H9 (cell line): ENCODE data around the gene SF3A1. TPM values are rescaled to one million over a fixed set of nuclear protein-coding genes. Genes with fewer than 3 reads are reported as not detected.

ENCODE experiments used
- DNase-seq: peaks from one replicate; pipeline ENCODE4 v3.0.0-alpha.2; 2017
- H2AFZ ChIP-seq: one replicate; pipeline ENCODE4 v1.6.1; 2013; ENCODE audit warnings: mild to moderate bottlenecking, low read length, control low read depth, moderate library complexity
- H2AK5ac ChIP-seq: 2 replicates; pipeline ENCODE4 v1.6.1; 2013; ENCODE audit warnings: low read length, control low read depth, mixed read lengths; ENCODE audit not compliant: insufficient read length
- H2BK120ac ChIP-seq: one replicate; pipeline ENCODE4 v1.6.1; 2013; ENCODE audit warnings: low read depth, mild to moderate bottlenecking, low read length, control low read depth, inconsistent platforms; ENCODE audit not compliant: poor library complexity, severe bottlenecking
- H2BK12ac ChIP-seq: 2 replicates; pipeline ENCODE4 v1.6.1; 2013; ENCODE audit warnings: low read length, control low read depth, mixed read lengths, low read depth; ENCODE audit not compliant: insufficient read length
- H2BK15ac ChIP-seq: 2 replicates; pipeline ENCODE4 v1.6.1; 2013; ENCODE audit warnings: low read depth, low read length, control low read depth
- H2BK20ac ChIP-seq: one replicate; pipeline ENCODE4 v1.6.1; 2013; ENCODE audit warnings: low read depth, mild to moderate bottlenecking, low read length, control low read depth, inconsistent platforms; ENCODE audit not compliant: poor library complexity, severe bottlenecking
- H2BK5ac ChIP-seq: 2 replicates; pipeline ENCODE4 v1.6.1; 2013; ENCODE audit warnings: low read length, control low read depth, mixed read lengths; ENCODE audit not compliant: insufficient read length
- H3K14ac ChIP-seq: 2 replicates; pipeline ENCODE4 v1.6.1; 2013; ENCODE audit warnings: low read length, control low read depth; ENCODE audit not compliant: insufficient read depth
- H3K18ac ChIP-seq: 2 replicates; pipeline ENCODE4 v1.6.1; 2013; ENCODE audit warnings: low read depth, mild to moderate bottlenecking, mixed read lengths, low read length, control low read depth; ENCODE audit not compliant: insufficient read length
- H3K23ac ChIP-seq: 2 replicates; pipeline ENCODE4 v1.6.1; 2013; ENCODE audit warnings: low read length, control low read depth, mixed read lengths, low read depth; ENCODE audit not compliant: insufficient read length
- H3K23me2 ChIP-seq: 2 replicates; pipeline ENCODE4 v1.6.1; 2013; ENCODE audit warnings: low read depth, mild to moderate bottlenecking, mixed read lengths, low read length, control low read depth; ENCODE audit not compliant: insufficient read length, poor library complexity, severe bottlenecking
- H3K27ac ChIP-seq: 2 replicates; pipeline ENCODE4 v1.5.1; 2013; ENCODE audit warnings: low read length, control low read depth, mixed read lengths, low read depth; ENCODE audit not compliant: insufficient read length
- H3K27me3 ChIP-seq: 2 replicates; pipeline ENCODE4 v1.6.1; 2013; ENCODE audit warnings: low read length, control low read depth, inconsistent platforms; ENCODE audit not compliant: insufficient read depth
- H3K4ac ChIP-seq: 2 replicates; pipeline ENCODE4 v1.6.1; 2013; ENCODE audit warnings: low read depth, mild to moderate bottlenecking, control low read depth, inconsistent platforms, low read length, moderate library complexity
- H3K4me1 ChIP-seq: 2 replicates; pipeline ENCODE4 v1.6.1; 2013; ENCODE audit warnings: low read length, control low read depth, inconsistent platforms; ENCODE audit not compliant: insufficient read depth
- H3K4me2 ChIP-seq: 2 replicates; pipeline ENCODE4 v1.6.1; 2013; ENCODE audit warnings: low read length, control low read depth, mixed read lengths; ENCODE audit not compliant: insufficient read length, insufficient read depth
- H3K56ac ChIP-seq: 2 replicates; pipeline ENCODE4 v1.6.1; 2013; ENCODE audit warnings: low read depth, mild to moderate bottlenecking, mixed read lengths, low read length, control low read depth; ENCODE audit not compliant: insufficient read length
- H3K79me1 ChIP-seq: 2 replicates; pipeline ENCODE4 v1.6.1; 2013; ENCODE audit warnings: low read depth, mild to moderate bottlenecking, moderate library complexity, low read length, control low read depth, inconsistent platforms; ENCODE audit not compliant: insufficient read depth, poor library complexity, severe bottlenecking
- H3K79me2 ChIP-seq: 2 replicates; pipeline ENCODE4 v1.6.1; 2013; ENCODE audit warnings: low read length, control low read depth, inconsistent platforms; ENCODE audit not compliant: insufficient read depth
- H3K9ac ChIP-seq: 2 replicates; pipeline ENCODE4 v1.6.1; 2013; ENCODE audit warnings: low read length, control low read depth, mixed read lengths; ENCODE audit not compliant: insufficient read length; ENCODE audit errors: extremely low read depth
- H3K9me3 ChIP-seq: one replicate; pipeline ENCODE4 v1.6.1; 2013; ENCODE audit warnings: low read depth, low read length, inconsistent platforms; ENCODE audit not compliant: control insufficient read depth
- H3T11ph ChIP-seq: one replicate; pipeline ENCODE4 v1.6.1; 2013; ENCODE audit warnings: mild to moderate bottlenecking, low read length, control low read depth, inconsistent platforms
- H4K20me1 ChIP-seq: one replicate; pipeline ENCODE4 v1.6.1; 2013; ENCODE audit not compliant: control insufficient read depth, insufficient read length, insufficient read depth
- H4K5ac ChIP-seq: 2 replicates; pipeline ENCODE4 v1.6.1; 2013; ENCODE audit warnings: low read depth, mild to moderate bottlenecking, mixed read lengths, low read length, control low read depth; ENCODE audit not compliant: insufficient read length
- H4K8ac ChIP-seq: replicated peaks from 2 replicates; pipeline ENCODE4 v1.6.1; 2013; ENCODE audit warnings: low read length, control low read depth, mixed read lengths, low read depth; ENCODE audit not compliant: insufficient read length
- H4K91ac ChIP-seq: 2 replicates; pipeline ENCODE4 v1.6.1; 2013; ENCODE audit warnings: low read depth, mild to moderate bottlenecking, moderate library complexity, mixed read lengths, low read length, control low read depth; ENCODE audit not compliant: insufficient read length
- H3K27ac Mint-ChIP-seq, 3 experiments: 2 replicates in 2 of 3; 3 replicates in 1 of 3; pipeline ENCODE4 v1.8.0; 2020 to 2021; ENCODE audit warnings: mixed read lengths in 3 of 3, mild to moderate bottlenecking in 1 of 3, moderate library complexity in 1 of 3
- H3K27me3 Mint-ChIP-seq: 2 replicates; pipeline ENCODE4 v1.8.0; 2021; ENCODE audit warnings: low read depth, mild to moderate bottlenecking, moderate library complexity, mixed read lengths
- H3K36me3 Mint-ChIP-seq, 3 experiments: 2 replicates in 2 of 3; 3 replicates in 1 of 3; pipeline ENCODE4 v1.8.0; 2020 to 2021; ENCODE audit warnings: low read depth in 3 of 3, mixed read lengths in 3 of 3; ENCODE audit not compliant: insufficient read depth in 1 of 3
- H3K4me1 Mint-ChIP-seq, 2 experiments: 2 replicates each; pipeline ENCODE4 v1.8.0; 2020; ENCODE audit warnings: mixed read lengths in 2 of 2
- H3K4me3 Mint-ChIP-seq, 2 experiments: 2 replicates in 1 of 2; 3 replicates in 1 of 2; pipeline ENCODE4 v1.8.0; 2020 to 2021; ENCODE audit warnings: mild to moderate bottlenecking in 2 of 2, mixed read lengths in 2 of 2, moderate library complexity in 1 of 2
- H3K9me3 Mint-ChIP-seq, 2 experiments: 2 replicates in 1 of 2; 3 replicates in 1 of 2; pipeline ENCODE4 v1.8.0; 2020; ENCODE audit warnings: mild to moderate bottlenecking in 2 of 2, mixed read lengths in 2 of 2, moderate library complexity in 1 of 2
- WGBS: extraction: QIAGEN DNeasy Blood & Tissue Kit; methylation state at CpG from one replicate; pipeline ENCODE4 v1.1.7; 2013; ENCODE audit warnings: missing lambda C conversion rate, low lambda C conversion rate, mixed read lengths; ENCODE audit not compliant: insufficient read length; ENCODE audit errors: extremely low coverage; 5-methylcytosine and 5-hydroxymethylcytosine counted together
- total RNA-seq: library from RNA; stranded (reverse); gene quantifications from 2 replicates; pipeline ENCODE4 v1.2.1, GENCODE V29; 2021
- TF ChIP-seq, protein P1 (sequence below): fragments of 200-600 bp; sonication (generic); conservative IDR thresholded peaks from 3 replicates; pipeline ENCODE4 v1.8.0; 2021; ENCODE audit warnings: antibody characterized with exemption, mild to moderate bottlenecking

SF3A1 gene
- total RNA-seq, 1 experiment from 2014 or later: 225 TPM

DNA sequence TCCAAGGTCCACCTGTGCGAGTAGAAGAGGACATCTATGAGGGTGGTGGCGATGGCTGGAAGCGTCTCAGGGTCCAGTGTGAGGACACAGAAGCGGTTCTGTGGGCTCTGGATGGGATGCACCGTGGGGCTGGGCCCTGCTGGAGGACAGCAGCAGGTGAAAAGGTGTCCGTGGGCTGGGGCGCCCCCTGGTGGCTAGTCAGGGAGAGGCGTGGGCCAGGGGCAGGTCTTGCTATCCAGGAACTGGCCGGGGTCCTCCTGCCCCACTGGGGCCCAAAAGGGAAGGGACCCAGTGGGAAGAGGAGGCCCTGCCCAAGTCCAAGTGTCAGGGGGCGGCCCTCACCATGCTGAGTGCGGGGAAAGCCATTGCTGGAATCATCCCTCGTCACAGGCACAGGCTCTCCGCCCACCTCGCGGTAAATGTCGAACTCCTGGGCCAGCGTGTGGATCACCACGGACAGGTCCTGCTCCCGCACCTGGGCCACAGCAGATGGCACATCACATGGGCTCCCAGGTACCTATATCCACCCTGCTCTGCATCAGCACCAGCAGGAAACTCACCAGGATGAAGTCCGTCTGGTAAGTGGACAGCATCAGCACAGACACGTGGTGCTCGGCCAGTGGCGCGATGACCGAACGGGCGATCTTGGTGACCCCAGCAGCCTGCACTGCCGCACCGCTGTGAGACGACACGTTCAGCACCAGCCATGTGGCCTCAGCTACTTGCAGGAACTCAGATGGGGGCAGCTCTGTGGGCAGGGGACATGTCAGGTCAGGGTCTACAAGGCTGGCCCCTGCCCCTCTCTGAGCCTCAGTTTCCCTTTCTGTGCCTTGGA lies 69.7 kb downstream of the SF3A1 start:
- TF ChIP-seq, protein P1, sequence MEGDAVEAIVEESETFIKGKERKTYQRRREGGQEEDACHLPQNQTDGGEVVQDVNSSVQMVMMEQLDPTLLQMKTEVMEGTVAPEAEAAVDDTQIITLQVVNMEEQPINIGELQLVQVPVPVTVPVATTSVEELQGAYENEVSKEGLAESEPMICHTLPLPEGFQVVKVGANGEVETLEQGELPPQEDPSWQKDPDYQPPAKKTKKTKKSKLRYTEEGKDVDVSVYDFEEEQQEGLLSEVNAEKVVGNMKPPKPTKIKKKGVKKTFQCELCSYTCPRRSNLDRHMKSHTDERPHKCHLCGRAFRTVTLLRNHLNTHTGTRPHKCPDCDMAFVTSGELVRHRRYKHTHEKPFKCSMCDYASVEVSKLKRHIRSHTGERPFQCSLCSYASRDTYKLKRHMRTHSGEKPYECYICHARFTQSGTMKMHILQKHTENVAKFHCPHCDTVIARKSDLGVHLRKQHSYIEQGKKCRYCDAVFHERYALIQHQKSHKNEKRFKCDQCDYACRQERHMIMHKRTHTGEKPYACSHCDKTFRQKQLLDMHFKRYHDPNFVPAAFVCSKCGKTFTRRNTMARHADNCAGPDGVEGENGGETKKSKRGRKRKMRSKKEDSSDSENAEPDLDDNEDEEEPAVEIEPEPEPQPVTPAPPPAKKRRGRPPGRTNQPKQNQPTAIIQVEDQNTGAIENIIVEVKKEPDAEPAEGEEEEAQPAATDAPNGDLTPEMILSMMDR: peak; percentile 98
- H3K4me3 Mint-ChIP-seq: no peak overlapping the region
- Histone ChIP-seq H2BK120ac (no peak overlapping the region), H3K9ac (no peak overlapping the region), H3K79me2 (no peaks in the 10 kb centered on the region), H3K56ac (no peak overlapping the region), H3K23me2 (peaks cover 8% of the 10 kb centered on the region), H3K79me1 (no peaks in the 10 kb centered on the region), H2BK5ac (no peak overlapping the region), H4K8ac (no peak overlapping the region), H4K91ac (no peak overlapping the region), H3K4me1 (no peaks in the 10 kb centered on the region; the same call in 1 of the 2 replicates), H4K5ac (no peak overlapping the region), H3K4me2 (no peak overlapping the region), H2AFZ (no peak overlapping the region), H3K23ac (no peak overlapping the region), H3K27ac (no peak overlapping the region), H4K20me1 (no peaks in the 10 kb centered on the region), H2AK5ac (no peak overlapping the region), H3K9me3 (no peaks in the 10 kb centered on the region), H2BK20ac (no peak overlapping the region), H2BK15ac (no peak overlapping the region), H3K14ac (no peak overlapping the region), H3K27me3 (no peaks in the 10 kb centered on the region), H2BK12ac (no peak overlapping the region), H3T11ph (no peak overlapping the region), H3K4ac (no peak overlapping the region), H3K18ac (no peak overlapping the region)
- no peaks in the 10 kb centered on the region for H3K27me3 Mint-ChIP-seq
- WGBS: no CpG with 5 or more reads among the region's 31 CpGs
- no peaks in the 10 kb centered on the region for H3K9me3 Mint-ChIP-seq
- peak; percentile 88 for DNase-seq
- peaks cover 0 to 2% (median 0%) of the 10 kb centered on the region in 3 experiments; a peak in 1 of 7 replicates for H3K36me3 Mint-ChIP-seq
- peaks cover 5 to 16% of the 10 kb centered on the region in 2 experiments for H3K4me1 Mint-ChIP-seq
- no peak overlapping the region for H3K27ac Mint-ChIP-seq
